Loucy (cell line): ENCODE results near the gene ZFAND3.

ENCODE experiments used
- H2AFZ ChIP-seq: fragments of 200-600 bp; sonication (generic); 2 replicates; pipeline ENCODE4 v1.6.0; 2016; ENCODE audit warnings: antibody characterized with exemption, mild to moderate bottlenecking, low read length, moderate library complexity
- H3F3A ChIP-seq: fragments of 200-600 bp; 2 replicates; pipeline ENCODE4 v1.6.0; 2016; ENCODE audit warnings: antibody characterized with exemption, low read depth, mild to moderate bottlenecking
- H3K27me3 ChIP-seq: fragments of 200-600 bp; sonication (generic); 2 replicates; pipeline ENCODE4 v1.6.1; 2014; ENCODE audit warnings: low read length, mild to moderate bottlenecking; ENCODE audit not compliant: insufficient read depth, poor library complexity, severe bottlenecking
- H3K36me3 ChIP-seq: fragments of 200-600 bp; sonication (generic); 2 replicates; pipeline ENCODE4 v1.6.1; 2016; ENCODE audit warnings: low read length; ENCODE audit not compliant: insufficient read depth
- H3K4me1 ChIP-seq: fragments of 200-600 bp; sonication (generic); 2 replicates; pipeline ENCODE4 v1.5.1; 2014; ENCODE audit warnings: low read length, mild to moderate bottlenecking; ENCODE audit not compliant: insufficient read depth, poor library complexity, severe bottlenecking
- H3K4me2 ChIP-seq: fragments of 200-600 bp; sonication (generic); 2 replicates; pipeline ENCODE4 v1.6.0; 2014; ENCODE audit warnings: antibody characterized with exemption, low read length, low read depth, mild to moderate bottlenecking; ENCODE audit not compliant: poor library complexity, severe bottlenecking
- H3K4me3 ChIP-seq: fragments of 200-600 bp; sonication (generic); 2 replicates; pipeline ENCODE4 v1.5.1; 2014; ENCODE audit warnings: low read length, mild to moderate bottlenecking, mixed read lengths; ENCODE audit not compliant: poor library complexity, severe bottlenecking
- H3K79me2 ChIP-seq: fragments of 200-600 bp; sonication (generic); 2 replicates; pipeline ENCODE4 v1.6.1; 2014; ENCODE audit warnings: low read length; ENCODE audit not compliant: insufficient read depth
- H3K9ac ChIP-seq: fragments of 200-600 bp; sonication (generic); 2 replicates; pipeline ENCODE4 v1.6.0; 2014; ENCODE audit warnings: mild to moderate bottlenecking, low read depth, low read length, moderate library complexity; ENCODE audit not compliant: poor library complexity, severe bottlenecking
- H3K9me2 ChIP-seq: fragments of 200-600 bp; sonication (generic); replicated peaks from 2 replicates; pipeline ENCODE4 v1.6.1; 2016; ENCODE audit warnings: low read depth, low read length, mixed read lengths
- H3K9me3 ChIP-seq: fragments of 200-600 bp; sonication (generic); 2 replicates; pipeline ENCODE4 v1.6.1; 2014; ENCODE audit warnings: mild to moderate bottlenecking, antibody characterized with exemption, low read length, low read depth; ENCODE audit not compliant: insufficient read depth
- H4K20me1 ChIP-seq: fragments of 200-600 bp; sonication (generic); 2 replicates; pipeline ENCODE4 v1.6.0; 2014; ENCODE audit warnings: antibody characterized with exemption, low read length, mild to moderate bottlenecking; ENCODE audit not compliant: insufficient read depth, poor library complexity, severe bottlenecking
- EZH2phosphoT487 ChIP-seq: fragments of 200-600 bp; IDR thresholded peaks from 2 replicates; pipeline ENCODE4 v1.6.1; 2018; ENCODE audit warnings: antibody characterized with exemption, mild to moderate bottlenecking, moderate library complexity, borderline replicate concordance
- TF ChIP-seq, protein P1 (sequence below): fragments of 200-600 bp; sonication (generic); conservative IDR thresholded peaks from 2 replicates; pipeline ENCODE4 v1.5.1; 2014; ENCODE audit warnings: mild to moderate bottlenecking, antibody characterized with exemption, low read length

The ZFAND3 gene

DNA sequence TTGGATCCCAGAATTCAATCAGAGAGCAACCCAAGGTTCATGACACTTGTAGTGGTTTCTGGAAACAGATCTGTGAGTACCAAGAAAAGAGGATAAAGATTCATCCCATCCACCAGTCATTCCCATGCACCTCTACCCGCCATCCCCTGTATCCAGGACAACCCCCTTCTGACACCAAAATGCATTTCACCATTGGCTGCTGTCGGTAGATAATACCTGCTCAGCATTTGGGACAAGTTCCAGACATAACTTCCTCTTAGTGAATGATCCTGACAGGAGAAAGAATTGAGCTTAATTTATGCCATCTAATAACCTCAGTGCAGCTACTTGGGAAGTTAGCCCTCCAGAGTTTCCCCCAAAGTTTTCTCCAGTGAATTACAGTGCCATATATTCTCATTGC, 329.1 kb downstream of the ZFAND3 start:
- Histone ChIP-seq H3K9me3 (no peaks in the 10 kb centered on the region), H3K9ac (no peak overlapping the region), H3K36me3 (peaks cover 22% of the 10 kb centered on the region; the same call in 1 of the 2 replicates), H3F3A (no peaks in the 10 kb centered on the region), H3K4me2 (no peak overlapping the region), H3K79me2 (no peaks in the 10 kb centered on the region; the same call in 1 of the 2 replicates), H3K4me1 (no peaks in the 10 kb centered on the region), H3K27me3 (no peaks in the 10 kb centered on the region), H4K20me1 (no peaks in the 10 kb centered on the region), H2AFZ (no peak overlapping the region), H3K9me2 (no peaks in the 10 kb centered on the region), H3K4me3 (no peak overlapping the region)
- no peak for TF ChIP-seq EZH2phosphoT487
- TF ChIP-seq, protein P1, sequence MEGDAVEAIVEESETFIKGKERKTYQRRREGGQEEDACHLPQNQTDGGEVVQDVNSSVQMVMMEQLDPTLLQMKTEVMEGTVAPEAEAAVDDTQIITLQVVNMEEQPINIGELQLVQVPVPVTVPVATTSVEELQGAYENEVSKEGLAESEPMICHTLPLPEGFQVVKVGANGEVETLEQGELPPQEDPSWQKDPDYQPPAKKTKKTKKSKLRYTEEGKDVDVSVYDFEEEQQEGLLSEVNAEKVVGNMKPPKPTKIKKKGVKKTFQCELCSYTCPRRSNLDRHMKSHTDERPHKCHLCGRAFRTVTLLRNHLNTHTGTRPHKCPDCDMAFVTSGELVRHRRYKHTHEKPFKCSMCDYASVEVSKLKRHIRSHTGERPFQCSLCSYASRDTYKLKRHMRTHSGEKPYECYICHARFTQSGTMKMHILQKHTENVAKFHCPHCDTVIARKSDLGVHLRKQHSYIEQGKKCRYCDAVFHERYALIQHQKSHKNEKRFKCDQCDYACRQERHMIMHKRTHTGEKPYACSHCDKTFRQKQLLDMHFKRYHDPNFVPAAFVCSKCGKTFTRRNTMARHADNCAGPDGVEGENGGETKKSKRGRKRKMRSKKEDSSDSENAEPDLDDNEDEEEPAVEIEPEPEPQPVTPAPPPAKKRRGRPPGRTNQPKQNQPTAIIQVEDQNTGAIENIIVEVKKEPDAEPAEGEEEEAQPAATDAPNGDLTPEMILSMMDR = no peak

DNA sequence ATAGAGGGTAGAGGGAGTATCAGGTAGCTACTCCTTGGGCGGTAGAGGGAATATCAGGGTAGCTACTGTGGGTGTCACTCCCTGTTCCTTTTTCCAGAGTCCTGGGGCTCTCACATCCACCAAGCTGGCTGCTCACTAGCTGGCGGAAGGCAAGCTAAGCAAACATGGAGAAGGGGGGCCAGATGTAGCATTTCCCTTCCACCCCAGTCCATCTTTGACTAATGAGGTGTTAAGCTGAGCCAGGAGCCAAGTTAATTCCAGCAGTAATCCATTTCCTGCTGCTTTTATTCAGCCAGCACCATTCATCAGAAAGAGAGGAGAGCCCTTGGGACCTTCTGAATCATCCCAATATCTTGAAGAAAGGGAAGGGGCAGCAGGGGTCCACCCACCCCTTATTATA, 330.0 kb downstream of the ZFAND3 start:
- Histone ChIP-seq H3K27me3 (no peaks in the 10 kb centered on the region), H3K4me1 (no peaks in the 10 kb centered on the region), H3K9ac (no peak overlapping the region), H3K36me3 (peaks cover 25% of the 10 kb centered on the region; the same call in 1 of the 2 replicates), H3F3A (no peaks in the 10 kb centered on the region), H2AFZ (no peak overlapping the region), H4K20me1 (no peaks in the 10 kb centered on the region), H3K4me3 (no peak overlapping the region), H3K9me3 (no peaks in the 10 kb centered on the region), H3K4me2 (no peak overlapping the region), H3K9me2 (no peaks in the 10 kb centered on the region), H3K79me2 (no peaks in the 10 kb centered on the region; the same call in 1 of the 2 replicates)
- TF ChIP-seq, protein P1 = no peak
- no peak for TF ChIP-seq EZH2phosphoT487

DNA sequence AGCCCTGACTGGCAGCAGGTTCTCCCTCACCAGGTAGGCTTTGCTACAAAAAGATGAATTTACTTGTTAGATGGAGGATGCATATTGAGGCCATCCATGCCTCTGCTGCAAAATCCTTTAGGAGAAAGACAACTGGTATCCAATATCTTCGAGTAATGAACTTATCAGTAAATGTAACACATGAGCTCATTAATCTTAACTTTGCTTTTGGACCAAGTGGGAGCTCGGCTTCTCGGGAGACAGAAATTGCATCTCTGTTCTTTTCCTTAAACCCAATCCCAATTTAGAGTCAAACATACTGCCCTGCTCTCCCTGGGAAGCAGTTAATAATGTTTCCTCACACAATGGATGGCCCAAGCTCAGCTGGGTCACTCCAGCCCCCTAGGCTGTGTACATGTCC, 330.5 kb downstream of the ZFAND3 start:
- no peak overlapping the region for H2AFZ ChIP-seq
- no peaks in the 10 kb centered on the region for H3K4me1 ChIP-seq
- no peaks in the 10 kb centered on the region for H3K9me2 ChIP-seq
- TF ChIP-seq, protein P1 = no peak
- no peak for TF ChIP-seq EZH2phosphoT487
- peaks cover 25% of the 10 kb centered on the region; the same call in 1 of the 2 replicates for H3K36me3 ChIP-seq
- H3K4me2 ChIP-seq = no peak overlapping the region
- H3F3A ChIP-seq = no peaks in the 10 kb centered on the region
- H3K79me2 ChIP-seq = no peaks in the 10 kb centered on the region; the same call in 1 of the 2 replicates
- no peaks in the 10 kb centered on the region for H3K27me3 ChIP-seq
- no peaks in the 10 kb centered on the region for H4K20me1 ChIP-seq
- H3K9me3 ChIP-seq = no peaks in the 10 kb centered on the region
- H3K9ac ChIP-seq = no peak overlapping the region
- H3K4me3 ChIP-seq = no peak overlapping the region
